HG03457 (cell line): ENCODE data around the gene KIF13A.
"Not testable (repeated sequence)": the region's sequence is repeated elsewhere in the genome, so short reads cannot be mapped to it uniquely, and the experiment has no call there.

Experiments used
- ATAC-seq: cut with Tn5 transposase; IDR thresholded peaks from one replicate; pipeline ENCODE4 v1.9.1; 2021; ENCODE audit warnings: moderate number of reproducible peaks; ENCODE audit not compliant: unreplicated experiment

Gene KIF13A

GRCh38 chr6:17987447-17987696 is at the start of gene KIF13A:
TSS of gene KIF13A (minus strand) at chr6:17987635. CDS start at chr6:17987463, 172 bp downstream.
- ATAC-seq = peak; percentile 17

DNA sequence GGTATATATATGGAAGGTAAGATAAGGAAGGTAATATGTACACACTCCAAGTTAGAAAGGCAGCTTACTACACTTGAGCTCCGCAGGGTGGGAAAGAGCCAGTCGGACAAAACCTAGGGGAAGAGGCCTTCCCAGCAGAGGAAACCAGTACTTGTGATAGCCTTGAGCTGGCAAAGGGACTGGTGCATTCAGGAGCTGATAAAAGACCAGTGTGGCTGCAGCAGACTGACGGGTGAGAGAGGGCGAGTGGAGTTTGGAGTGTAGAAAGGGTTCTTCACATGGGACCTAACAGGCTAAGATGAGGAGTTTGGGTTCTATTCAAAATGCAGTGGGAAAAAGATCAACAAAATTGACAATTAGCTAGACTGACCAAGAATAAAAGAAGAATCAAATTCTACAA is 49.3 kb upstream of the KIF13A start:
- ATAC-seq = no peak

- ATAC-seq = no peak
Measured at GRCh38 chr6:18035330-18035854, 48.0 kb upstream of the KIF13A start.

DNA sequence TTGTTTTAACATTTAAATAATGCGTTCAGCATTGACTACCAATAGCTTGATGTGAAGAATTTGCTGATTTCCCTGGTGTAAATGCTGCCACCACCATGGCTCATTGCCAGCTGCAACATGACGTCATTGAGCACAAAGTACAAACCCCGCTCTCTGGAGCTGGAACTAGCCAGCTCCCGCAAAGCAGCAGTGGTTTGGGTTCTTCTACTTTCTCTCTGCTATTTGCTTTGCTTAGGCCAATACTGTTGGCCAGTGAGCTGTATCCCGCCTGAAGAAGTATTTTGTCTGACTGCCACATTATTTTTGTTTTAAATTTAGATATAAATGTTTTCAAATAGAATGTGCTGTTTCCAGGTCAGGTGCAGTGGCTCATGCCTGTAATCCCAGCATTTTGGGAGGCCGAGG is 47.4 kb upstream of the KIF13A start:
- ATAC-seq = no peak

DNA sequence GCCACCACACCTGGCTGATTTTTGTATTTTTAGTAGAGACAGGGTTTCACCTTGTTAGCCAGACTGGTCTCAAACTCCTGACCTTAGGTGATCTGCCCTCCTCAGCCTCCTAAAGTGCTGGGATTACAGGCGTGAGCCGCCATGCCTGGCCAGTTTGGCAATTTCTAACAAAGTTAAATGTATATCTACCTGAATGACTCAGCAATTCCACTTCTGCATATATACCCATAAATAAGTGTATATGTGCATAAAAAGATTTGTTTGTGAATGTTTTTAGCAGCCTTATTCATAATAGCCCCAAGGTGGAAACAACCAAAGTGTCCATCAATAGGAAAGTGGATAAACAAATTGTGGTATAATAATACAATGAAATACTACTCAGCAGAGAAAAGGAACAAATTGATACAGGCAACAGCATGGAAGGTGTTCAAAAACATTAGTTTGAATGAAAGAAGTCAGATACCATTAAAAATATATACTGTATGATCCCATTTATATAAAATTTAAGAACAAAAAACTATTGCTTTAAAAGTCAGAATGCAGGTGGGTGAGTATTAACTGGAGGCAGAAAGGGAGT is 44.3 kb upstream of the KIF13A start:
- ATAC-seq = no peak

- ATAC-seq = no peak
Measured at GRCh38 chr6:18031189-18031588, 43.8 kb upstream of the KIF13A start.

GRCh38 chr6:18028332-18028731 is 40.9 kb upstream of the KIF13A start:
- ATAC-seq = no peak

DNA sequence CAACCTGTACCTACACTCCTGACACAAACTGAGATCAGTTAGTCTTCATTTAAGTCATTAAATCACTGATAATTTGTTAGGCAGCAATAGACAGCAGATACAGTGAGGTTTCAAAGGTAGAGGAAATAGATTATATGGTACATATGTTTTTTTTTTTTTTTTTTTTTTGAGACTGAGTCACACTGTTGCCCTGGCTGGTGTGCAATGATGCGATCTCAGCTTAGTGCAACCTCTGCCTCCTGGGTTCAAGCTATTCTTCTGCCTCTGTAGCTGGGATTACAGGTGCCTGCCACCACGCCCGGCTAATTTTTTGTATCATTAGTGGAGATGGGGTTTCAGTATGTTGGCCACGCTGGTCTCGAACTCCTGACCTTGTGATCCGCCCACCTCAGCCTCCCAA is 38.2 kb upstream of the KIF13A start:
- ATAC-seq = no peak

GRCh38 chr6:18024876-18025275 is 37.4 kb upstream of the KIF13A start:
- no peak for ATAC-seq

DNA sequence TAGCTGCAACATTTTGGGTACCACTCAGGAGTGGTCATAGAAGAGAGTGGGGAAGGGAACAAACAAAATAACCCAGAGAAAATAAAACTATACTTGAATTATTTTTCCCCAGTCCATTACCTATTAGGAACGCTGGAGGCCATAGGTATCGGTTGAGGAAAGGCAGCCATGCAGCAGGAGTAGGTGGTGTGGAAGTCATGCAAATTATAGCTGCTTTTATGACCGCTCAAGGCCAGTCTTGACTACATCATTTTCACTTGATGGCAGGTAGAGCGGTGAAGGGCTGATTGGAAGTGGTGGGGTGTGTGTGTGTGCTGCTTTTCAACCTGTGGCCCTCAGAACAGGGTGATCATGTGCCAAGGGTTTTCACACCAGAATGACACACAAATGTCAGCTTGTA is 36.5 kb upstream of the KIF13A start:
- ATAC-seq = no peak

GRCh38 chr6:18022398-18023231 is 35.2 kb upstream of the KIF13A start:
- ATAC-seq = no peak

GRCh38 chr6:18021166-18021850 is 33.9 kb upstream of the KIF13A start:
- ATAC-seq = no peak

DNA sequence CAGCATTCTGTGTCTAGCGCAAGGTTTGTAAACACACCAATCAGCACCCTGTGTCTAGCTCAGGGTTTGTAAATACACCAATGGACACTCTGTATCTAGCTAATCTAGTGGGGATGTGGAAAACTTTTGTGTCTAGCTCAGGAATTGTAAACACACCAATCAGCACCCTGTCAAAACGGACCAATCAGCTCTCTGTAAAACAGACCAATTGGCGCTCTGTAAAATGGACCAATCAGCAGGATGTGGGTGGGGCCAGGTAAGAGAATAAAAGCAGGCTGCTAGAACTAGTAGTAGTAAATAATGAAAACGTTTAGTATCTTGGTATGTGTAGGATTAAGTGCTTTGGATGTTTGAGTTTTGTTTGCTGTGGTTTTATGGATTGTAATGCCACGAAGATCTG is 33.1 kb upstream of the KIF13A start:
- not testable (repeated sequence) for ATAC-seq

DNA sequence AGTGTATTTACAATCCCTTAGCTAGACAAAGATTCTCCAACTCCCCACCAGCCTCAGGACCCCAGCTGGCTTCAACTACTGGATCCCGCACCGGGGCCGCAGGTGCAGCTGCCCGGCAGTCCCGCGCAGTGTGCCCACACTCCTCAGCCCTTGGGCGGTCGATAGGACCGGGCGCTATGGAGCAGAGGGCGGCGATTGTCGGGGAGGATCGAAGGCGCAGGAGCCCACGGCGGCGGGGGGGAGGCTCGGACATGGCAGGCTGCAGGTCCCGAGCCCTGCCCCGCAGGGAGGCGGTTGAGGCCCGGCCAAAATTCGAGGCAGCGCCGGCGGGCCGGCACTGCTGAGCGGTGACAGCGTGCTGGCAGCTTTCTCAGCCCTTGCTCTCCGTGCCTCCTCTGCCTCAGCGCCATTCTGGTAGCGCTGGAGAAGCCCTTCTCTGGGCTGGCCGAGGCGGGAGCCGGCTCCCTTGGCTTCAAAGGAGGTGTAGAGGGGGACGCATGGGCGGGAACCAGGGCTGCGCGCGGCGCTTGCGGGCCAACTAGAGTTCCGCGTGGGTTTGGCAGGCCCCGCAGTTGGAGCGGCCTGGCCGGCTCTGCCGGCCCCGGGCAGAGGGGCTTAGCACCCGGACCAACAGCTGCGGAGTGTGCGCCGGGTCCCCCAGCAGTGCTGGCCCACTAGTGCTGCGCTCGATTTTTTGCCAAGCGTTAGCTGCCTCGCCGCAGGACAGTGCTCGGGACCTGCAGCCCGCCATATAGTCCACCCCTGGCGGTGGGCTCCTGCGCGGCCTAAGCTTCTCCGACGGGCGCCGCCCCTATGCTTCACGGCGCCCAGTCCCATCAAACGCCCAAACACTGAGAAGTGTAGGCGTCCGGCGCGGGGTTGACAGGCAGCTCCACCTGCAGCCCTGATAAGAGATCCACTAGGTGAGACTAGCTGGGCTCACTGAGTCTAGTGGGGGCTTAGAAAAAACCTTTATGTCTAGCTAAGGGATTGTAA is 32.4 kb upstream of the KIF13A start:
- ATAC-seq = no peak

DNA sequence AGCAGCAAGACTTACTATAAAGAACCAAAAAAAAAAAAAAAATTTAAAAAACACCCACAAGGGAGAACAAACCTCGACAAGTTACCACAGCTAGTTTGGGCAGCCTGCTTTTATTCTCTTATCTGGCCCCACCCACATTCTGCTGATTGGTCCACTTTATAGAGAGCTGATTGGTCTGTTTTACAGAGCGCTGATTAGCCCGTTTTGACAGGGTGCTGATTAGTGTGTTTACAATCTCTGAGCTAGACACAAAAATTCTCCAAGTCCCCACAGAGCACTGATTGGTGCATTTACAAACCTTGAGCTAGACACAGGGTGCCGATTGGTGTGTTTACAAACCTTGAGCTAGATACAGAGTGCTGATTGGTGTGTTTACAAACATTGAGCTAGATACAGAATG is 31.7 kb upstream of the KIF13A start:
- not testable (repeated sequence) for ATAC-seq

GRCh38 chr6:18016698-18017097 is 29.3 kb upstream of the KIF13A start:
- ATAC-seq = no peak

DNA sequence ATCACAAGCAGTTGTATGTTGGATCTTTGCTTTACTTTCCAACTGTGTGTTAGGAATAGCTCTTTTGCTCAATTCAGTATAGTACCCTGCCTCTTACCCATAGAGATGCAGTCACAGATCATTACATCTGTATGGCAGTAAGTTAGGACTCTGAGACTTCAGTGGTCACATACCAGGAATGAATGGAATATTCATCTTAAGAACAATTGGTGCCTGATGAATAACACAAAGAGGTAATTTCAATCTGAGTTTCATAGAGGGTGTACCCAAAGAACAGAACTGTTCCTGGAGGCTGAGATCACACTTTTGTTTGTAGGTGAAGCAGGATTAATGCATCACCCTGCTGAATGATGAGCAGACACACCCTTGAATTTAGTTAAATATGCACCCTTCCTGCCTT is 28.7 kb upstream of the KIF13A start:
- no peak for ATAC-seq

GRCh38 chr6:18011287-18011686 is 23.9 kb upstream of the KIF13A start:
- ATAC-seq = no peak

GRCh38 chr6:18010540-18010939 is 23.1 kb upstream of the KIF13A start:
- ATAC-seq = not testable (repeated sequence)

GRCh38 chr6:18004256-18004985 is 17.0 kb upstream of the KIF13A start:
- no peak for ATAC-seq
